HG02840 (cell line): Measurements from ENCODE around the gene FBXO31.
"Not testable (repeated sequence)": the region's sequence is repeated elsewhere in the genome, so short reads cannot be mapped to it uniquely, and the experiment has no call there.

Experiments used
- ATAC-seq: cut with Tn5 transposase; IDR thresholded peaks from one replicate; pipeline ENCODE4 v1.9.1; 2021; ENCODE audit warnings: mild to moderate bottlenecking, moderate library complexity, moderate number of reproducible peaks; ENCODE audit not compliant: unreplicated experiment, low FRiP score

Gene FBXO31

DNA sequence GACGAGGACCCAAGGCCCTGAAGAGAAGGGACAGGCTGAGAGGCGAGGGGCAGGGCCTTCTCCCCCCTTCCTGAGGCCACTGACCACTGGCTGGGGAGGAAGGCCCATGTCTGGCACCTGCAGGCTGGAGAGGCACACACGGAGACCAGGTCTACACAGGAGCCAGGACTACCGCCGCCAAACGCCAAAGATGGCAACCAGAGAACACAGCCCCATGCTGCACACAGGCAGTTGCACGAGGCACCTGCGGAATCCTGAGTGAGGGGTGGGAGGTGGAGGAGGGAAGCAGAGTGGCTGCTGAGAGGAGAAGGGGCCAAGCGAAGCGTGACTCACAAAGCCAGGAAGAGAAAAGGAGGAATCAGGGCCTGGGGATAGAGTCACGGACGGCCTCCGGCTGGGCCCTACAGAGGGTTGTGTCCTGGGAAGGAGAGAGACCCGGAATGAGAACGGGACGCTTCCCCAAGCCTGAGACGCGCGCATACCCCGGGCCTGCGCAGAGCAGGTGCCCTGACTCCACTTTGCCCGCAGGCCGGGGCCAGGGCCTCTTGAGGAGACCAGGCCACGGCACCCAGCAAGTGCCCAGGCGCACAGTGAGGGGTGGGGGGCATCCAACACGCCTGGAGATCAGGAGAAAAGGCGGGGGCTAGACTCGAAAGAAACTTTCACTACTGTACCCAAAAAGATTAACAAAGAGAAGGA is 37.7 kb downstream of the FBXO31 start:
- no peak for ATAC-seq

DNA sequence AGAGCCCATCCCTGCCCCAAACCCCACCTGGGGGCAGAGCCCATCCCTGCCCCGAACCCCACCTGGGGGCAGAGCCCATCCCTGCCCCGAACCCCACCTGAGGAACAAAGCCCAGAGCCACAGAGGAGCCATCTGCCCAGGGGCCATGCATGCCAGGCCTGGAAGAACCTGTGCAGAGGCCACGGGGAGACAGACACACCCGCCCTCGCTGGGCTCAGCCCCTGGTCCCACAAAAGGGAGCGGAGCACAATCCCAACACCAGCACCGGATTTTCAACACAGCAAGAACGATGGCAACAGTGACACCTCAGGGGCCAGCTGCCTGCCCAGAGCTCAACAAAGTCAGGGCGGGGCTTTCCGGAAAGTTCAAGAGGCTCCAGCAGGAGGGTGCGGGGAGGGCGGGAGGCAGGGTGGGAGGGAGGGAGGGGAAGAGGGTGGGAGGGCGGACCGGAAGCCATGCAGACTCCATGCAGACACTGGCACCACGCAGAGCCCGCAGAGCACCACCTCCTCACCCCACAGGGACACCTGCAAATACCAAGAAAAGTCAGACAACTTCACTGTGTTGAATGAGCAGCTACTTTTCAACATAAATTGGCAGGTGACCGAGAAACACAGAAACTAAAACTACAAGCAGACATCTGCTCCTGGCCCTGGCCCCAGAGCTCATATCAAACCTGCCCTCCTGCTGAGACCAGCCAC is 38.5 kb downstream of the FBXO31 start:
- no peak for ATAC-seq

DNA sequence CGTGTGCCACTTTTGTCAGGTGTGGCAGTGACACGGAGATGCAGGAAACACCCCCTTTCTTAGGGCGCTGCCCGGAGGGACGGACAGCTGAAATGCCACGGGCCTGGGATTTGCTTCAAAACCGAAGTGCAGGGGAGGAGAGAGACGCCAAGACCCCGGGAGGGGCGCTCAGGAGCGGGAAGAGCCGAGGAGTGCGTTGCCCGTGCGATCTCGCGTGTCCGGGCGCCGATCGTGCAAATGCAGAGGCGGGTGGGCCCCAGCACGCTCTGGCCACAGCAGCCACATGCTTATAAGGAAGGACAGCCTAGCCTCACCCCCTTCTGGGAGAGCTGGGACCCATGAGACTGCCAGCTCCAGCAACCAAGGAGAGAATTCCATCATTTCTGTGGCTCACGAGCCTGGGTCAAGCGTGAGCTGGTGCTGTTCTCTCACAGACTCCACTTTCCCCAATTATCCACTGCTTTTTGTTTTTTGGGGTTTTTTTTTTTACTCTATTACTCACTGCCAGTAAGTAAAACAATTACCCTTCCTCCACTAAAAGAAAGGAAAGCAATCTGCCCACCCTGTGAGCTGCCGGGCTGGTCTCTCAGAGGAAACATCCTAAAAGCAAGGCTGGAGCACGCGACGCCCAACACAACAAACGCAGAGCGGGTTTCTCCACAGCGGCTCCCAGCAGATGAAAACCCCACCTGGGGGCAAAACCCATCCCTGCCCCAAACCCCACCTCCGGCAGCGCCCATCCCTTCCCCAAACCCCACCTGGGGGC is 39.2 kb downstream of the FBXO31 start:
- ATAC-seq, result no peak

DNA sequence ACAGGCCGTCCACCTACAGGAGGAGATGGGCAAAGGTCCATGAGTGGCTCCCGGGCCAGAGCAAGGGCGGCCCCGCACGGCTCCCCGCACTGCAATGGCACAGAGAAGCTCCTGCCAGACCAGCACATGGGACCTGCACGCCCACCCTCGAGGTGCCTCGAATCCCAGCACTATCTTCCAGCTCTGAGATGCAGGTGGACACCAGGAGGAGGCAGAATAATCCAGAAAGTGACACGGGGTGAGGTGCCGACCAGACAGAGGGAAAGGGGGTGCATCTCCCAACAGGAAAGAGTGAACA is 39.9 kb downstream of the FBXO31 start:
- no peak for ATAC-seq

DNA sequence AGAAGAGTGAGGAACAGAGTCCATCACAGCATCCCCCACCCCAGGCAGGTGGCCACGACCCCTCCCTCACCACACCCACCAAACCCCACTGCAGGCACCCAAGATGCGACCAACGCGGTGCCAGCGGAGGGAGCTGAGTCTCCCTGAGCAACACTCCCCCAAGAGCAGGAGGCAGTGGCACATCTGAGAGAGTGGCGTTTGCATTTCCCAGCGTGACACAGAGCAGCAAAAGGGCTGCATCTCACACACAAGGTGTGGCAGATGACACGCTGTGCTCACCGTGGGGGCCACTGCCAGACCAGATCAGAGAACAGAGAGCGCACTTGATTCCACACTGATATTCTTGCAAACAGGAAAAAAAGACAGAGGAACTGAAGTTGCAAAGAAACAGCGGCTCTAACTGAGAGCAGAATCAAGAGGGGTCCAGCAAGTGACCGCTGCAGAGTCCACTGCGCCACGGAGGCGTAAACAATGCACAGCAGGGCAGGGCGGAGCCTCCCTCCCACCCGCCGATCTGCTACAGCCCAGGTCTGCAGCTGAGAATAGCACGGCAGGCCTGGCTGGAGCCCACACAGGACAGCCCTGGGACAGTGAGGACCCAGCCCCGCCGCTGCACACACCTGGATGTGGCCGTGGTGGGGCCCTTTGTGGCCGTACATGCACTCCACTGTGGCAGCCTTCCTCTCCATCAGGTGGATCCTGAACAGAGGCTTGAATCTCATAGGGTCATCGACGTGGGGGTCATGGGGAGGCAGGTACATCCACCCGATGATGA is 40.4 kb downstream of the FBXO31 start:
- no peak for ATAC-seq

DNA sequence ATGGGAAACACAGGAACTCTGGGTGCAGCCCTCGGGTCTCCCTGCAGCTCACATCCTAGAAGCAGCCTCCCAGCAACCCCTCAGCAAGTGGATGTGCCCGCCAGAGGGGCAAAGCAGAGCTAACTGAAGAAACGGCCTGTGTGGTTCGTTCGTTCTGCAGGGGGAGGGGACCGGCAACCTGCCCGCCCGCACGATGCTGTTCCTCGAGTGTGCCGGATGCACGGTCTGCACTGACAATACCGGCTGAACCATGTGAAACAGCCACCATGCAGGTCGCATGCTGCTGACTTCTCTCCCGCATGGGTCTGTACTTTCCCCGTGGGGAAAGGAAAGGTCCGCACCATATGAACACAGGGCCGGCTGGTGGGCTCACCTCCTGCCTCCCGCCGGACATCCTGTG is 41.1 kb downstream of the FBXO31 start:
- ATAC-seq, result no peak

DNA sequence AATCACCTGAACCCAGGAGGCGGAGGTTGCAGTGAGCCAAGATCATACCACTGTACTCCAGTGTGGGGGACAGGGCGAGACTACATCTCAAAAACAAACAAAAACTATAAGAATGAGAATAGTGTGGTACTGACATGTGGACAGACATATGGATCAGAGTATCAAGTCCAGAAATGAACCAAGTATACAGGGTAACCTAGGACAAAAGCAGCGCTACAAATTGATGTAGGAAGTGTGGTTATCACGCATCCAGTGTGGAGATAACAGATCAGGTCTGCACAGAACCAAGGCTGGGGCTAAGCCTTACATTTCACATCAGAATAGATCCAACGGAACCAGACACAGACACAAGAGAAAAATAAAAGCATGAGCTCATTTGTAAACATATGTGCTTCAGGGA is 43.4 kb downstream of the FBXO31 start:
- no peak for ATAC-seq

DNA sequence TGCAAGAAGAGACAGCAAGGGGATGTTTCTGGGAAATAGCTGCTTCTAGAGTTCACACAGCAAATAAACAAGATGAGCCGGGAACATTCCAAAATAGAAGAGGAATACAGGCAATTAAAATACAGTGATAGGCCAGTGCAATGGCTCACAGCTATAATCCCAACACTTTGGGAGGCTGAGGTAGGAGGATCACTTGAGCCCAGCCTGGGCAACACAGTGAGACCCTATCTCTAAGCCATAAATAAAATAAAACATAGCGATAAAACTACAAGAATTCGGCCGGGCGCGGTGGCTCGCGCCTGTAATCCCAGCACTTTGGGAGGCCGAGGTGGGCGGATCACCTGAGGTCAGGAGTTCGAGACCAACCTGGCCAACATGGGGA is 43.9 kb downstream of the FBXO31 start:
- ATAC-seq, result not testable (repeated sequence)

DNA sequence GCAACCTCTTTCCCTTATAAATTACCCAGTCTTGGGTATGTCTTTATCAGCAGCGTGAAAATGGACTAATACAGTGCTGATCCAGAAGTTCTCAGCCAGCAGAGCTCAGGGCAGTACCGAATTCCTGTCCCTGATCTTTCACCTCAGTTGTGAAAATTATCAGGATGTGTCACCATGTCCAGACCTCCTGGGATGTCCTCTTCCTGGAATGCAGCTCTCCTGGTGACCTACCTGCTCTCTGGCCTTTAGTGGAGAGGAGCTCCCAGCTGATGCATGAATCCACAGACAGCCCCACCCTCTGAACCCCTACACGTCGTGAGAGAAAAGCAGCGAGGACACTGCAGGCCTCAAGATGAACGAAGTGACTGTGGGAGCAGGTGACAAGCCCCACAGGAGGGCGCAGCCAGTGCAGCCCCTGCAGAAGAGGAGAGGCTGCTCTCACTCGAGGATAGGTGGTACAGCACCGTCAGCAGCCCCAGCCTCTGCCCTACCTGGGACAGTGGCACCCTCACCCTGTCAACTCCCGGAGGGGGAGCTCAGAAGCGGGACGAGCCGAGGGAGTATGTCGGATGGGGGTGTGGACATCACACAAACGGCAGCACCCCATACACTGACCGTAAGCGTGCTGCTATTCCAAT is 44.4 kb downstream of the FBXO31 start:
- ATAC-seq, result no peak

DNA sequence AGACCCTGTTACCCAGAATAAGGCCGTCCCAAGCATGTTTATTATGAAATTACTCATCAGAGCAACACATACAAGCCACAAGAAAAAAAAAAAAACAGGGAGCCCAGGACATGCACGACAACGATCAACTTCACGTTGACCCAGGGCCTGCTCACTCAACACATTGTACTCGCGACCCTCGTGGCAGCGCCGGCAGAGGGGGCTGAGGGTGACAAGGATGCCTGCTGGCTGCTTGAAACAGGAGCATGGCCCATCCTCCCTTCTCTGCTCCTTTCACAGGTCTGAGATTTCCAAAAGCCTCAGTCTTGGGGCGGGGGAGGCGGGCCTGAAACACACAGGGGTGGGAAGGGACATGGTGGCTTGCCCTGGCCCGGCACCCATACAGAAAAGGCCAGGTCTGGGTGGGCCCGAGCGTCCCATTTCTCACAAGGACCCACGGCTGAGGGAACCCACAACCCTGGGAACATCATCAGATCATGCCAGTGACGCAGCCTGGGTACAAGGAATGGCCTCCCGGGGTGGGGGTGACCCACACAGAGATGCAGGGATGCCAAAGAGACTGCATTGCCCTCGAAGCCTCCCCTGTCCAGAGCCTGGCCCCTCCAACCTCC is 45.3 kb downstream of the FBXO31 start:
- no peak for ATAC-seq

DNA sequence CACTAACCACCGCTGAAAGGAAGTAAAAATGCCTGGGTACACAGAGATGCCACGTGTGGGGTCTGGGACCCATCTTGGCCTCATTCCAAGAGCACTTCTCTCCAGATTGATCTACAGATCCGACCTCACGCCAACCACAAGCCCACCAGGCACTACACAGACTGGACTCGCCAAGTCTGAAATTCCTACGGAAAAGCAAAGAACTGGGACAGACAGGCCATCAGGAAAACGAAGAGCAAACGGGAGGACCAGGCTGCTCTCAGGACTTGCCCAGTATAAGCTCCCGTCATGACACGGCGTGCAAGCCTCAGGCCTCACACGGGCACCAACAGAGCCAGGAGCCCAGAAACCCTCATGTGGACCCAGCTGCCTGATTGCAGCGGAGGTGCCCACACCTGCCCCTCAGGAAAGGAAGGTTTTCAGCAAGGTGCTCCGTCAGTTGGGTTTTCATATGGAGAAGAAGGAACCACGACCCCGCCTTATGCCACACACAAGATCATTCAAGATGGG is 46.3 kb downstream of the FBXO31 start:
- ATAC-seq, result no peak

DNA sequence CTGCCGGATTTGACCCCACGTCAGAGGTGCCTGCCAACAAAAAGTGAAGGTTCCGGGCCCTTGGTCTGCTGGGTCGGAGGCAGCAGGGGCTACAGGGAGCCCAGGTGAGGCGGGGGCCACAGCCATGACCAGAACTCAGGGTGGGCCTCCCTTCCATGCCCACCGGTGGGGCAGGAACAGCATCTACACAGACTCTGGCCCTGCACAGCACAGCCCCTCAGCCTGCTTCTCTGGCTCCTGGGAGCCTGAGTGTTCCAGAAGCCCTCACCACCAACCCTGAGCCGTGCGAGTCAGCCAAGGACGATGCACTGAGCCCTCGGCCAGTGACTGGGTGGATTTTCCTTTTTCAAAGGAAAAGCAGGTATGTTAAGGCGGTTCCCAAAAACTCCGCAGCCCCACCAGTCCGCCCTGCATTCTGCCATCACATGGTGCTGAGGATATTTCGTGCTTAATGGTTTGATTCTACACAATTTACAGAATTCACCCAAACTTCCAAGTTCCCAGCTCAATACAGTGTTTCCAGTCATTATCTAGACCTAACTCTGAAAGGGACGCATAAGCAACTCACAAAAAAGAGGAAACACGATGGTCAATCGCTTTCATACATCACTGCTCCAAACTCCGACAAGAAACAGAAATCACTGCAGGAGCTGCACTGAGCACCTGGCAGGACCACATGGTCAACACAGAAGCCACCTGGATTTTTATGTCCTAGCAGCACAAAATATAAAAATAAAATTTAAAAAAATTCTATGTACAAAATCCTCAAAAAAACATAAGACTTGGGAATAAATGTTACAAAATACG is 46.9 kb downstream of the FBXO31 start:
- ATAC-seq, result no peak

DNA sequence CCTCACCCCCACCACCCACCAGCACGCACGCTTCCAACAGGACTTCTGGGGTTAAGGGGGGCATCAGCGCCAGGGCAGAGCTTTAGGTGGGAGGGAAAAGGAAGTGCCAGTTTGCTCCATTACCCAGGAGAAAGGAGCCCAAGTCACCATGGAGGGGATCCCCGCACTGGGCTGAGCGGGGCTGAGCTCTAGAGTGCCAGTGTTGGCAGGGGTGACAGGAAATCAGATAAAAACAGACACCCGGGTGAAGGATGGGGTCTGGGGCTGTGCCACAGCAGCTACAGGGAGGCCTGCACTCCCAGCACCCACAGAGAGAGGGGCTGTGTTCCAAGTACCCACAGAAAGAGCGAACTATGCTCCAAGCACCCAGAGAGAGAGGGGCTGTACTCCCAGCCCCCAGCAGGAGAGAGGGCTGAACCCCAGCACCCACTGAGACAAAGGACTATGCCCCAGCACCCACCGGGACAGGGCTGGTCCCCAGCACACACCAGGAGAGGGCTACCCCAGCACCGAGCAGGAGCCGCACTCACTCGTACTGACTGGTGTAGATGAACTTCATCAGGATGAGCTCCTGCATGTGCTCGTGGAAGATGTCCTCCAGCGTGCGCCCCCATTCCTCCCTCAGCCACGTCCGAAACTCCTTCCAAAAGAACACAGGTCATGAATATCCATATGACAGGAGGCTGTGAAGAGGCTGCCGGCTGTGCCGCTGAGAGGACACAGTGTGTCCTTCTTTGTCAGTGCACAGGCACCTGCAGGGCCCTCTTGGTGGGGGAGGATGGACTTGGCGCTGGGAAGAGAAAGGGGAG is 47.7 kb downstream of the FBXO31 start:
- no peak for ATAC-seq

DNA sequence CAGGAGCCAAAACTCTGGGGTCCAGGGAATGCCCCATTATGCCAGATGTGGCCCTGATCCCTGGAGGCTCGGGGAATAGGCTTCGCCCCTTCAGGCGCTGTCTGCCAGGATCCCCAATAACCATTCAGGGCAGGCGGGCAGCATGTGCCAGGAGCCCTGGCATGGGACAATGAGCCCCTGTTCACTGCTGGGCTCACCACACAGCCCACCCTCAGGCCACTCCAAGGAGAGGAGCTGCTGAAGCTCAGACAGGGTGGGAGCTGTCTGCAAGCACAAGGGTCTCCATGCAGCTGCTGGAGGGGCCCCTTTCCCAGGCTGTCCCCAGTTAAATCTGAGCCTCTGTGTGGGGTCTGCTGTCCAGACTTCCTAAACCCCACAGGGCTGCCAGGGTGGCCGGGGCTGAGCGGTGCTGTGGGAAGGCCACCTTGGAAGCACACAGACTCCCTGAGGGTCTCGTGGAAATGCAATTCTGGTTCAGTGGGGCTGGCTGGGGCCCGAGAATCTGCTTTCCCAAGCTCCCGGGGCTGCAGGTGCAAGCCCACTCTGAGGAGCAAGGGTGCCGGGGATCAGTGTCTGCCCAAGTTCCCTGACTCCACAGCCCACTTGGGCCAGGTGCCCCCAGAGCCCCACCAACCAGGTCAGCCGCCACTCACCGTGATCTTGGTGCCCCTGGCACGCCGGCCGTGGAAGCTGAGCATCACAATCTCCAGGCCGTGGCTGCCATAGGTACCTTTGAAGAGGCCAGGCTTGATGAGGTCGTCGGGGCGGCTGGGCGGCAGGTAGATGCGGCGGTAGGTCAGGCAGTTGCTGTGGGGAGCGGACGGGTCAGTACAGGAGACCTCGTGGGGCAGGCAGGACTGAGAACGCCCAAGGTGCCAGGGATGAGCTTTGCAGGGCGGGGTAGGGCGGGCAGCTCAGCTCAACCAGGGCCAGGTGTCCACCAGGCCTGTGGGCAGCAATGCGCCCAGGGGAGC is 48.6 kb downstream of the FBXO31 start:
- ATAC-seq, result no peak

DNA sequence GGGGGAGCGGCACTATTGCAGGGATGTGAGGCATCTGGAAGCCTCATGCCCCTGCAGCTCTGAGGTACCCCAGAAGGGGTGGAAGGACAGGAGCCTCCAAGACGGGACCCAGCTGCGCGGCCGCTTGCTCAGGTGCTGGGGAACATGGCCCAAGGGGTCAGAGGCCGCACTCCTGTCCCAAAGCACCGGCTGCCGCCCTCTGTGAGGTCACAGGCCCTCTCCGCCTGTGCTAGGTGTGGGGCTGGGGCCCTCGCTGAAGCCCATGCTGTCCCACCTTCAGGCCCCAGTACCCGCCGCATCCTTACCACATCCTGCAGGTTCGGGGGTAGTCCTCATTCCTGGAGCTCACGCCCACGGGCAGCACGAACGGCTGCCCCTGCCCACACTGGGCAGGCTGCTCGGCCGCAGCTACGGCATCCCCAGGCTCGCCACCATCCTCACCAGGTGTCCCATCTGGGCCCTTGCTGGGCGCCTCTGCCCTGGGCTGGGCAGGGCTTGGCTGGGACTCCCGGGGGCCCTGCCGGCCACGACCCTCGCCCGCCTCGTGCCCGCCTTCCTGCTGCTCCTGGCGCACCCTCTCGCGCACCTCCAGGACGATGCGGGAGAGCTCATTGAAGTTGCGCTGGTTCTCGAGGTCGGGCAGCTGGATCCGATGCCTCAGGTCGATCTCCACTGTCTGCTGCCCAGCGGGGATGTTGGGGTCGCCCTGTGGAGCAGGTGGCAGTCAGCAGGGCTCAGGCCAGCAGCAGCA is 49.8 kb downstream of the FBXO31 start:
- ATAC-seq, result no peak

DNA sequence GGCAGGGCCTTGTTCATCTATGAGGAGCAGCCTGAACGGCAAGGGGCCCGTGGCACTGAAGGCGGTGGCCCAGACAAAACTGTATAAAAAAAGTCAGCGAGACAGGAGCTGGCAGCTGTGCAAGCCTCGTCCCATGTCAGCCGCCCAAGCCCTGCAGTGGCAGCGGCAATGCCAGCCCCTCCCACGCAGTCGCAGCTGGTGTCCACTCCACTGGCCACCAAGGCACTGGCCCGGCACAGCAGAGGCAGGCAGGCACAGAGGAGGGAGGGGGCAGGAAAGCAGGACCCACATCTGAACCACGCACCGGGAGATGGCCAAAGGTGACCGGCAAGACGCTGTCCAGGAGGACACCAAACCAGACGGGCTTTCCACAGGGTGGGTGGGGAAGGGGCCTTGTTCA is 50.5 kb downstream of the FBXO31 start:
- ATAC-seq, result no peak
